IPS-18a (cell line): ENCODE measurements around the gene CLDN5.
"Not testable (repeated sequence)": the region's sequence is repeated elsewhere in the genome, so short reads cannot be mapped to it uniquely, and the experiment has no call there.

Source experiments
- H3K27ac ChIP-seq: one replicate; pipeline ENCODE4 v1.5.1; 2013; ENCODE audit warnings: low read length
- H3K27me3 ChIP-seq: one replicate; pipeline ENCODE4 v1.6.1; 2013; ENCODE audit warnings: mild to moderate bottlenecking, low read length; ENCODE audit not compliant: control insufficient read depth, insufficient read depth
- H3K36me3 ChIP-seq: one replicate; pipeline ENCODE4 v1.6.1; 2013; ENCODE audit warnings: low read depth, low read length; ENCODE audit not compliant: control insufficient read depth
- H3K4me1 ChIP-seq: one replicate; pipeline ENCODE4 v1.6.1; 2013; ENCODE audit warnings: low read depth, low read length; ENCODE audit not compliant: control insufficient read depth
- H3K4me3 ChIP-seq: one replicate; pipeline ENCODE4 v1.5.1; 2013; ENCODE audit warnings: low read length
- H3K9ac ChIP-seq: one replicate; pipeline ENCODE4 v1.6.1; 2013; ENCODE audit warnings: mild to moderate bottlenecking, low read length, moderate library complexity
- H3K9me3 ChIP-seq: one replicate; pipeline ENCODE4 v1.6.1; 2013; ENCODE audit warnings: low read depth, low read length; ENCODE audit not compliant: control insufficient read depth

Gene CLDN5

DNA sequence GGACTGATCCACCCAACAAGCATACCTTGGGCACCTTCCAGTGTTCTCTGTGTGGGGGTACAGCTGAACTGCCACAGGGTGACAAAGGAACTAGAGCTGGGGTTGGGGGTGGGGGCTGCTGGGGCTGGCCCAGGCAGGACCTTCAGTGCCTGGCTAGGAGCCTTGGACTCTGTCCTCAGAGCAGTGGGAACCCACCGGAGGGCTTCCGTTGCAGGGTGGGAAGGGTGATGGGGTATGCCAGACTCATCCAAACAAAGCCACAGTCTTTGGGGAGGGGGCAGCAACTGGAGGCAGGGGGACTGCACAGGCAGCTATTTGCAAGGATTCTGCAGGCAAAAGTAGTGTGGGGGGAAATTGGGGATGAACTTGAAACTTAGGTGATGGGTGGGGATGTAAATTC is 35.7 kb upstream of the CLDN5 start:
- H3K4me3 ChIP-seq = no peak overlapping the region
- H3K27ac ChIP-seq = no peak overlapping the region
- no peaks in the 10 kb centered on the region for H3K9me3 ChIP-seq
- H3K36me3 ChIP-seq = no peaks in the 10 kb centered on the region
- no peaks in the 10 kb centered on the region for H3K27me3 ChIP-seq
- no peak overlapping the region for H3K9ac ChIP-seq
- H3K4me1 ChIP-seq = no peaks in the 10 kb centered on the region

DNA sequence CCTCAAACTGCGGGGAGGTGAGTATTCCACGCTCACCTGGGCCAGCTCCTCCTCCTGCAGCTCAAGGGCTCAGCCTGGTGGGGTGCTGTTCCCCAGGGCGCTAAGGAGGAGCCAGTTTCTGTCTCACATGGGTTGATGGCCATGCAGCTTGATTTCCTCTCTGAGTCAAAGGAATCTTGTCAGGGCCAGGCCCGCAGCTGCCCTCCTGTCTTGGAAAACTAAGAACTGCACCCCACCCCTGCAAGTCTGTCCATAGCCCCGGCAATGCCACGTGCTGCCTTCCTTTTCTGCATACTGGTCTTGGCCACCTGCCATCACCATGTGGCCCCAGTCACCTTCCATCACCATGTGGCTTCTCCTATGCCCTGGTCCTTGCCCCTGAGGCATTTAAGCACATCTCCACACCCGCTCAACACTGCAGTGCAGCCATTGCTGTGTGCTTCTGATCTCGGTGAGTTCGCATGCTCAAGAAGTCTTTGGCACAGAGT is 35.2 kb upstream of the CLDN5 start:
- Histone ChIP-seq H3K4me1 (no peaks in the 10 kb centered on the region), H3K36me3 (no peaks in the 10 kb centered on the region), H3K27ac (no peak overlapping the region), H3K4me3 (no peak overlapping the region), H3K9ac (no peak overlapping the region), H3K27me3 (no peaks in the 10 kb centered on the region), H3K9me3 (no peaks in the 10 kb centered on the region)

DNA sequence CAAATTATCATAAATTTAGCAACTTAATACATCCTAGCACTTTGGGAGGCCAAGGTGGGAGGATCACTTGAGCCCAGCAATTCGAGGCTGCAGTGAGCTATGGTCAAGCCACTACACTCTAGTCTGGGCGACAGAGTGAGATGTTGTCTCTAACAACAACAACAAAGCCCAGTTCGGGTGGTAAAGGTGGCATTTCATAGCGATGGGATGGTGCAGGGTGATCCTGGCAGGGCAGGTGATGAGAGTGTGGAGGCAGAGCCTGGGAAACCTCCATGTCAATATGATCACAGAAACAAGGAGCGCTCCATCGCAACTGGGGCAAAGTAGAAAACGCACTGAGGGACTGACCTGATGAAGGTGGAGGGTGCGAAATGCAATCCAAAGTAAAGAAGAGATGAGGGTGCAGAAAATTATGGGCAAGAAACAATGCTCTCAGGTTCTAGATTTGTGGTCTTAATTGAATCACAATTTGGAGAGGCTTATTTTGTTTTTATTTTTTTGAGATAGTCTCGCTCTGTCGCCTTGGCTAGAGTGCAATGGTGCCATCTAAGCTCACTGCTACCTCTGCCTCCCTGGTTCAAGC is 32.8 kb upstream of the CLDN5 start:
- Histone ChIP-seq H3K9me3 (no peaks in the 10 kb centered on the region), H3K27ac (no peak overlapping the region), H3K4me1 (no peaks in the 10 kb centered on the region), H3K9ac (no peak overlapping the region), H3K27me3 (no peaks in the 10 kb centered on the region), H3K36me3 (no peaks in the 10 kb centered on the region), H3K4me3 (no peak overlapping the region)

GRCh38 chr22:19555651-19556050 is 31.4 kb upstream of the CLDN5 start:
- no peaks in the 10 kb centered on the region for H3K27me3 ChIP-seq
- no peaks in the 10 kb centered on the region for H3K36me3 ChIP-seq
- no peak overlapping the region for H3K9ac ChIP-seq
- H3K9me3 ChIP-seq = no peaks in the 10 kb centered on the region
- no peak overlapping the region for H3K4me3 ChIP-seq
- no peaks in the 10 kb centered on the region for H3K4me1 ChIP-seq
- no peak overlapping the region for H3K27ac ChIP-seq

DNA sequence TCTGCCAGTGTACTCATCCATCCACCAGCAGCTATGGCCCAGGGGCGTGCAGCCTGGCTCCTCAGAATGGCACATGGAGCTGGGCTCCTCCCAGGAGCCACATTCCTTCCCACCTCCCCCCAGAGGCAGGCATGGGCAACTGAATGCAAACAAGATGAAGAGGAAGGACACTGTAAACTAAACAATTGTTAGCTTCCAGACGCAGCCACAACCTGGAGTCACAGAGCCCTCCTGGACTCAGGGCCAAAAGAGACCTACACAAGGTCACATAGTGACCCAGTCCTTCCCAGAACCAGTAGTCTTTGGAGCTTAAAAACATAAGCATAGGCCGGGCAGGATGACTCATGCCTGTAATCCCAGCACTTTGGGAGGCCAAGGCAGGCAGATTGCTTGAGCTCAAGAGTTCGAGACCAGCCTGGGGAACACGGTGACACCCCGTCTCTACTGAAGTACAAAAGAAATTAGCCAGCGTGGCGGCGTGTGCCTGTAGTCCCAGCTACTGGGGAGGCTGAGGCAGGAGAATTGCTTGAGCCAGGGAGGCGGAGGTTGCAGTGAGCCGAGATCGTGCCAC is 30.7 kb upstream of the CLDN5 start:
- no peaks in the 10 kb centered on the region for H3K27me3 ChIP-seq
- H3K36me3 ChIP-seq = no peaks in the 10 kb centered on the region
- H3K4me1 ChIP-seq = no peaks in the 10 kb centered on the region
- no peaks in the 10 kb centered on the region for H3K9me3 ChIP-seq
- H3K9ac ChIP-seq = peak overlapping the region; percentile 27
- no peak overlapping the region for H3K4me3 ChIP-seq
- H3K27ac ChIP-seq = no peak overlapping the region

DNA sequence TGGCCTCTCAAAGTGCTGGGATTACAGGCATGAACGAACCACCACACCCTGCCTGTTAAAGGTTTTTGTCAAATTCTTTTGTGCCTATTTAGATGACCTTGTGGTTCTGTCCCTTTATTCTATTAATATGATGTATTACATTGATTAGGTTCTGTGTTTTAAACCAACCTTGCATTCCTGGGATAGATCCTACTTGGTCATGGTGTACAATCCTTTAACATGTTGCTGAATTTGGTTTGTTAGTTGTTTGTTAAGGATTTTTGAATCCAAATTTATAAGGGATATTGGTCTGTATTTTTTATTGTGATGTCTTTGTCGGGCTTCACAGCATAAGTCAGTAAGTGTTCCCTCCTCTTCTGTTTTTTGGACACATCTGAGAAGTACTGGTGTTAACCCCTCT is 29.0 kb upstream of the CLDN5 start:
- Histone ChIP-seq H3K36me3 (no peaks in the 10 kb centered on the region), H3K4me1 (no peaks in the 10 kb centered on the region), H3K4me3 (no peak overlapping the region), H3K27ac (no peak overlapping the region), H3K9ac (no peak overlapping the region), H3K27me3 (no peaks in the 10 kb centered on the region), H3K9me3 (no peaks in the 10 kb centered on the region)

DNA sequence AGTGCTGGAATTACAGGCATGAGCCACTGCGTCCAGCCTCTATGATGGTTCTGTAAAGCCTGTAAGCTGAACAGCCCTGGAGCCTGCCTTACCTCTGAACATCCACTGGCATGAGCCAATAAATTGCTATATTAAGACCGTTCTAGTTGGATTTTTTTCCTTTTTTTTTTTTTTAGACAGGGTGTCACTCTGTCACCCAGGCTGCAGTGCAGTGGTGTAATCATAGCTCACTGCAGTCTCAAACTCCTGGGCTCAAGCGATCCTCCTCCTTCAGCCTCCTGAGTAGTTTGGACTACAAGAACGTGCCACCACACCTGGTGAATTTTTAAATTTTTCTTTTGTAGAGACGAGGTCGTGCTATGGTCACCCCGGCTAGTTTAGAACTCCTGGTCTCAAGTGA is 26.2 kb upstream of the CLDN5 start:
- Histone ChIP-seq H3K4me1 (peaks cover 4% of the 10 kb centered on the region), H3K4me3 (no peak overlapping the region), H3K9ac (no peak overlapping the region), H3K36me3 (no peaks in the 10 kb centered on the region), H3K9me3 (no peaks in the 10 kb centered on the region), H3K27me3 (no peaks in the 10 kb centered on the region), H3K27ac (no peak overlapping the region)

GRCh38 chr22:19549428-19549827 is 25.2 kb upstream of the CLDN5 start:
- no peaks in the 10 kb centered on the region for H3K27me3 ChIP-seq
- H3K4me1 ChIP-seq = peaks cover 6% of the 10 kb centered on the region
- H3K36me3 ChIP-seq = no peaks in the 10 kb centered on the region
- no peak overlapping the region for H3K4me3 ChIP-seq
- no peak overlapping the region for H3K9ac ChIP-seq
- H3K9me3 ChIP-seq = no peaks in the 10 kb centered on the region
- no peak overlapping the region for H3K27ac ChIP-seq

GRCh38 chr22:19548964-19549363 is 24.8 kb upstream of the CLDN5 start:
- no peaks in the 10 kb centered on the region for H3K36me3 ChIP-seq
- peaks cover 6% of the 10 kb centered on the region for H3K4me1 ChIP-seq
- H3K9ac ChIP-seq = no peak overlapping the region
- no peaks in the 10 kb centered on the region for H3K27me3 ChIP-seq
- H3K4me3 ChIP-seq = no peak overlapping the region
- H3K27ac ChIP-seq = no peak overlapping the region
- H3K9me3 ChIP-seq = no peaks in the 10 kb centered on the region

DNA sequence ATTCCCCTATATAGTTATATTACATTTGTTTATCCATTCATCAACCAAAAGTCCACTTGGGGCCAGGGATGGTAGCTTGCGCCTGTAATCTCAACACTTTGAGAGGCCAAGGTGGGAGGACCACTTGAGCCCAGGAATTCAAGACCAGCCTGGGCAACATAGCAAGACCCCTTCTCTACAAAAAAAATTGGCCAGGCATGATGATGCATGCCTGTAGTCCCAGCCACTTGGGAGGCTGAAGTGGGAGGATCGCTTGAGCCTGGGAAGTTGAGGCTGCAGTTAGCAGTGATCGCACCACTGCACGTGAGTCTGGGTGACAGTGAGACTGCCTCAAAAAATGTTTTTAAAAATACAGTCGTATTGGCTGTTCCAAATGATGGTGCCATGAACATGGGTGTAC is 24.2 kb upstream of the CLDN5 start:
- H3K4me1 ChIP-seq, H3K36me3 ChIP-seq, H3K27me3 ChIP-seq, H3K9ac ChIP-seq, H3K4me3 ChIP-seq, H3K27ac ChIP-seq, H3K9me3 ChIP-seq: not testable (repeated sequence)

- H3K27me3 ChIP-seq = no peaks in the 10 kb centered on the region
- H3K4me3 ChIP-seq = no peak overlapping the region
- H3K27ac ChIP-seq = no peak overlapping the region
Observed at GRCh38 chr22:19547620-19548019, 23.4 kb upstream of the CLDN5 start.

DNA sequence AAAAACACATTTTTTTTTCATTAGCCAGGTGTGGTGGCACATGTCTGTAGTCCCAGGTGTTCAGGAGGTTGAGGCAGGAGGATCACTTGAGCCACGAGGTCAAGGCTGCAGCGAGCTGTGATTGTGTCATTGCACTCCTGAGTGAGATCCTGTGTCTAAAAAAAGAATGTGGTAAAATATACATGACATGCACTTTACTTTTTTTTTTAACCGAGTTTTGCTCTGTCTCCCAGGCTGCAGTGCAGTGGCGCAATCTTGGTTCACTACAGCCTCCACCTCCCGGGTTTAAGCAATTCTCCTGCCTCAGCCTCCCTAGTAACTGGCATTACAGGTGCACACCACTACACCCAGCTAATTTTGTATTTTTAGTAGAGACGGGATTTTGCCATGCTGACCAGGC is 22.5 kb upstream of the CLDN5 start:
- no peaks in the 10 kb centered on the region for H3K36me3 ChIP-seq
- no peaks in the 10 kb centered on the region for H3K27me3 ChIP-seq
- no peak overlapping the region for H3K9ac ChIP-seq
- H3K27ac ChIP-seq = no peak overlapping the region
- peaks cover 6% of the 10 kb centered on the region for H3K4me1 ChIP-seq
- no peaks in the 10 kb centered on the region for H3K9me3 ChIP-seq
- H3K4me3 ChIP-seq = no peak overlapping the region

More at GRCh38 chr22:19547620-19548019, 23.4 kb upstream of the CLDN5 start:
- Histone ChIP-seq H3K36me3 (no peaks in the 10 kb centered on the region), H3K4me1 (peaks cover 6% of the 10 kb centered on the region), H3K9me3 (no peaks in the 10 kb centered on the region), H3K9ac (no peak overlapping the region)
